Skin epidermis (tissue), 12 donors: ENCODE results near the gene MRPL52.
"Not testable (repeated sequence)": the region's sequence is repeated elsewhere in the genome, so short reads cannot be mapped to it uniquely, and the experiment has no call there.

Experiments
- H3K27ac ChIP-seq, 21 experiments: fragments of 200-600 bp; sonication (generic) in 11 of 21; one replicate each; pipeline ENCODE4 v1.5.0; 2020; ENCODE audit warnings: mild to moderate bottlenecking in 3 of 21, inconsistent platforms in 2 of 21, moderate library complexity in 2 of 21
- H3K4me3 ChIP-seq, 7 experiments: fragments of 200-600 bp; sonication (generic) in 2 of 7; one replicate each; pipeline ENCODE4 v1.5.0; 2020; ENCODE audit warnings: inconsistent platforms in 2 of 7, mild to moderate bottlenecking in 2 of 7, moderate library complexity in 1 of 7

MRPL52 gene

DNA sequence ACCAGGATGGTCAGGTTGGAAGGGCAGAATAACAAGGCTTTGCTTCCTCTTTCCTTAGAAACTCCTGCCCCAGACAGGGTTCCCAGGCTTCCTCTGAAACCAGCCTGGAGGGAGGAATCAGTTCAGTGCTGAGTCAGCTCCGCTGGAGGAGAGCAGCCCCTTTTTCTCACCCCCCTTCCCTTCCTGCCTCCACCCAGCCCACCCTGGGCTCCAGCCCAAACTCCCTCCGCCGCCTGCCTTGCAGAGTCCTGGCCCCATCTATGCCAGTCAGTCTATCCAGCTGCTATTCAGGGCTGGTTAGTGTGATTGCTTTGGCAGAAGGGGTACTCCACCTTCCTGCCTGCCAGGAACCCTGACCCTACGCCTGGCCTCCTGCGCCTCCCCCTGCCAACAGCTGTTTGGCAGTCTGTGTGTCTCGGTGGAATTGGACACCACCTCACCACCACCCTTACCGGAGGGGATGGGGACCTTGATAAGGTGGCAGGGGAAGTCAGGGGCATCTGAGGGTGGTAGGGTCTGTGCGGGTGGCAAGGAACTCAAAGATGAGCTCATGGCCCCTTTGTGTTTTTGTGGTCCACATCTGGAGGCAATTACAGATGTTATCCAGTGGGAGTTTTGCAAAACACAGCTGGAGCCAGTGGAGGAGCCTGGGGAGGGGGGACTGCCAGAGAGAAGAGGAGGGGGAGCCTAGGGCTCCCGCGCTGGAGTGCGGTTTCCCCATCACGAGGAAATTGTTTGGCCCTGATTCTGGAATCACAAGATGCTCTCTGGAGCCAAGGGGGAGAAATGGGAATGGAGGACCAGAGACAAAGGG lies 18.9 kb downstream of the MRPL52 start:
- Histone ChIP-seq H3K27ac (peak overlapping the region in 20 of 21 experiments; percentile 69 to 92 (median 80)), H3K4me3 (no peak overlapping the region)

DNA sequence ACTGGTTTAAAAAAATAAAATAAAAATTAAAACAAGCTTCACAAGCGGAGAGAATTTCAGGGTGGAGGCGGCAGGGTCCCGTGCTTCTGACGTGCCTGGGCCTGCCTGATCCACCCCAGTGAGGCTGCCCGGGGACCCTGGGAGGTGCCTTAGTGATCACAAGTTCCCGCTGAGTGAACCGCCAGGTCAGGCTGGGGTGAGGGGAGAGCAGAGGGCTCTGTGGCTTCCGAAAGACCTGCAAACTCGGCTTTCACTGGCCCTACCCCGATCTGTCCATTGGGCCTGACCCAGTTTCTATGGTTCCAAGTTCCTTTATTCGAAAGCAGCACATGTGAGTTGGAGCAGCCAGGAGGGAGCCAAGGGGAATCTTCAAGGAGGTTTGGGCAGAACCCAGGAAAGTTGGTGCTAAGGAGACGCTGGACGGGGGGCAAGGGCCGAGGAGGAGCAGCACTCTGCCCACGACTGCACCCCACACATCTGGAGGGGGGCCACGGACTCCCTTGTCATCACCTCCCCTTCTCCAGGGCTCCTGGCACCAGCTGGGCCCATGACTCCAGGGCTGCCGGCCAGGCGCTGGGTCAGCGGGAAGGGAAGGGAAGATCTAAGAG lies 19.6 kb downstream of the MRPL52 start:
- Histone ChIP-seq H3K27ac (peak overlapping the region in 20 of 21 experiments; percentile 69 to 92 (median 80)), H3K4me3 (no peak overlapping the region)

DNA sequence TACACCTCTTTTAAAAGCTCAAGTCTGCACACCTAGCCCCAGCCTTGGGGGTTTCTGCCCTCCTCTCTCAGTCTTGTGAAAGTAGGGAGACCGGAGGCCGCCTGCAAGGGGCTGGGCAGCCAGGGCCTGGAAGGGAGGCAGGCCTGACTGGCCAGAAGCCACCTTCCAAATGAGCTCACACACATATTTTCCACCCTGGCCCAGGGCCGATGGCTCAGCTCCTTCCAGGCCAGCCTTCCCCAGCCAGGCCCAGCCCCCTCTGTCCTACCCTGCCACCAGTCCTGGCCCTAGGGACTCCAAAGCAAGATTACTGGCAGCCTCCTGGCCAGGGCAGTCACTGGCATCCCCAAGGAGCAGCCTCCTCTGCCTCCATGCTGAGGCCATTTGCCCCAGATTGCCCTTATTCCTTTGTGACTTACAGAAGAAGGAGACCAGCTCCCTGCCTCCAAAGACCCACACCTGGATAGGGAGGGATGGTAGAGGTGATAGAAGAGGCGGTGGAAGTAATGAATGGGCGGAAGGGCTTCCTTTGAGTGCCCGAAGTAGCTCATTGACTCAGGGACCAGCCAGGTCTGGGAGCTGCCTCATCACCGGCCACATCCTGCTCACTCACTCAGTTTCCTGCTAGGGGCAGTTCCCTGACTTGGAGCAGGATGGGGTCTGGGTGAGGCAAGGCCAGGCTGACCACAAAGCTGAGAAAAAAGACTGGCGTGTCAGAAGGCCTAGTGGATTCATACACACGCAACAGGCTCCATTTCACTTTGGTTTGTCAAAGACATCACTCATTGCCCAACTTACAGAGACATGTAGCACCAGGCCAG lies 21.5 kb downstream of the MRPL52 start:
- no peak overlapping the region for H3K4me3 ChIP-seq
- peak overlapping the region in 20 of 21 experiments; percentile 38 to 88 (median 78) for H3K27ac ChIP-seq

DNA sequence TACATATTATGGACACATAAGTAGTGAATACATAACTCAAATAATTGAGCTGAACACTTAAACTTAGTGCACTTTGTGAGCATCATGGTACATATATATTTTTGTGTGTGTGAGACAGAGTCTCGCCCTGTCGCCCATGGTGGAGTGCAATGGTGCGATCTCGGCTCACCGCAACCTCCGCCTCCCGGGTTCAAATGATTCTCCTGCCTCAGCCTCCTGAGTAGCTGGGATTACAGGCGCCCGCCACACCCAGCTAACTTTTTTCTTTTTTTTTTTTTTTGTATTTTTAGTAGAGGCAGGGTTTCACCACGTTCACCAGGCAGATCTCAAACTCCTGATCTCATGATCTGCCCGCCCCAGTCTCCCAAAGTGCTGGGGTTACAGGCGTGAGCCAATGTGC lies 22.5 kb downstream of the MRPL52 start:
- peak overlapping the region in 15 of 21 experiments; percentile 38 to 88 (median 79) for H3K27ac ChIP-seq
- not testable (repeated sequence) for H3K4me3 ChIP-seq

DNA sequence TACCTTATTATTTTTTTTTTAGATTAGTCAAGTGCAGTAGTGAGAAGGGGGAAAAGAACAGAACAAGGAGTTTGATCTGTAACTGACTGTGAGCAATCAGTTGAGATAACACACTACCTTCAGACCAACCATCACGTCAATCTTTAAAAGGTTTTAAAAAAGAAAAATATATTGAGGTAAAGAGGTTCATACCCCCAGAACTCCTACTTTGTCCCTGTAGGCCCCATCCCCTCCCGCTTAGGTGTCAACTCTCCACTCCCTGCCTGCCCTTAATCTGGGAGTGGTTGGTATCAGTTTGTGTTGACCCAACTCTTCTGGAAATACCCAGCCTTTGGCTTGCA lies 22.9 kb downstream of the MRPL52 start:
- Histone ChIP-seq H3K27ac (peak overlapping the region in 16 of 21 experiments; percentile 5 to 88 (median 50)), H3K4me3 (no peak overlapping the region)

DNA sequence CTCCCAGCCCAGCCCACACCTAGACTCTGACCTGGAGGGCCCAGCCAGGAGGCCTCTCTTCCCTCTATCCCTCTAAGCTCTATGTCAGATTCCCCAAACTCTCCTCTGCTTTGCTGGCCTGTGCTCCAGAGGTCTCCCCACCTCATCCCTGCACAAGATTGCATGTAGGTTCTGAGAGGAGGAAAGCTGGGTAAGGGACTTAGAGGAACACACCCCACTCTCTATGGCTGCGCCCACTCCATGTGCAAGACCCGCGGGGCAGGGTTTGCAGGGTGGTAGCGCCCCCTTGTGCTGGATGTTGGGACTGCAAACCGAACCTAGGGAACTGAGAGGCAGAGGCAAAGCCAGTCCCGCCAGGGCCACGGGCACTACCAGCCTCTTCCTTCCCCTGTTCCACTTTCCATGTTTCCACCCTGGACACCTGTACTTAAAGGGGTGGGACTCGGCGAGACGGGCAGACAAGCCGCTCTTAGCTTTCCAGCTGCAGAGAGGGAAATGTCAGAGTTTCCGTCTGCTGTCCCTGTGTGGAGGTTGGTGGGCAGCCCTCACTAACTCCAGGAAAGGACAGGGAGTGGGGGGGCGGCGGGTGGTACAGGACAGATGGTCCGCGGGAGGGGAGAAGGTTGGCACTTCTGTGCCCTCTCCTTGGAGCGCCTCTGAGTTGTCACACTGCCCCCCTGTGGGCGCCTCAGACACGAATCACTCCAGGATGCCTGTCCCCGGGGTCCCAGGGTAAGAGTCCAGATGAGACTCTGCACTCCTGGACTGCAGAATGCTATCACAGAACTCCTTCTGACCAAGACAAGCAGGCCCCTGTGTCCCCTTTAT lies 23.5 kb downstream of the MRPL52 start:
- peak overlapping the region; percentile 6 to 36 (median 27) for H3K4me3 ChIP-seq
- peak overlapping the region in 17 of 21 experiments; percentile 5 to 88 (median 64) for H3K27ac ChIP-seq

DNA sequence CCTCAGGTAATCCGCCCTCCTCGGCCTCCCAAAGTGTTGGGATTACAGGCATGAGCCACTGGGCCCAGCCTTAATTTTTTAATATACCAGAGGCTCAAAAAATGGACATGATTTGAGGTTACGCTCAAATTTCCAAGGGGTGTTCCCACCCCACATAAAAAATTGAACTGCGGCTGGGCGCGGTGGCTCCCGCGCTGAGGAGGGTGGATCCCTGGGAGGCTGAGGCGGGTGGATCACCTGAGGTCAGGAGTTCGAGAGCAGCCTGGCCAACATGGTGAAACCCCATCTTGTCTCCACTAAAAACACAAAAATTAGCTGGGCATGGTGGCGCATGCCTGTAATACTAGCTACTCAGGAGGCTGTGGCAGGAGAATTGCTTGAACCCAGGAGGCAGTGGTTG lies 24.6 kb downstream of the MRPL52 start:
- H3K4me3 ChIP-seq, H3K27ac ChIP-seq: not testable (repeated sequence)

DNA sequence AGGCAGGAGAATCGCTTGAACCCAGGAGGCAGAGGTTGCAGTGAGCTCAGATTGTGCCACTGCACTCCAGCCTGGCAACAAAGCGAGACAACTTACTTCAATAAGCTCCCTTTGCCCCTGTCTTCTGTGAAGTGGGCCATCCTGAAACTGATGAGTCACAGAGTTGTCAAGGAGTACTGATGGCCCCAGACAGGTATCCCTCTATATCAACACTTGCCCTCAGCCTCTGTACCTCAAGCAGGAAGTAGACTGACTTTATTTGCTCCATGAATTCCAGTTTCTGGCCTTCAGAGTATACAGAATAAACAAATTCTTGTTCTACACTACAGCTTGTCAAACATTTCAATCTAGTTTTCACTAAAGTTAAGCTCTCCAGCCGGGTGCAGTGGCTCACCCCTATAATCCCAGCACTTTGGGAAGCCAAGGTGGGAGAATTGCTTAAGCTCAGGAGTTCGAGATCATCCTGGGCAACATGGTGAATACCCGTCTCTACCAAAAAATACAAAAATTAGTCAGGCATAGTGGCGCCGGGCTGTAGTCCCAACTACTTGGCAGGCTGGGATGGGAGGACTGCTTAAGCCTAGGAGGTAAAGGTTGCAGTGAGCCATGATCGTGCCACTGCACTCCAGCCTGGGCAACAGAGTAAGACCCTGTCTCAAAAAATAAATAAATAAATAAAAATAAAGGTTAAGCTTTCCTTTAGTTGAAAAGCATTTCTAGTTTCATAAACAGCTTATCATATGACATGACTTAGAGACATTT lies 25.5 kb downstream of the MRPL52 start:
- Histone ChIP-seq H3K27ac (no peak overlapping the region), H3K4me3 (no peak overlapping the region)

DNA sequence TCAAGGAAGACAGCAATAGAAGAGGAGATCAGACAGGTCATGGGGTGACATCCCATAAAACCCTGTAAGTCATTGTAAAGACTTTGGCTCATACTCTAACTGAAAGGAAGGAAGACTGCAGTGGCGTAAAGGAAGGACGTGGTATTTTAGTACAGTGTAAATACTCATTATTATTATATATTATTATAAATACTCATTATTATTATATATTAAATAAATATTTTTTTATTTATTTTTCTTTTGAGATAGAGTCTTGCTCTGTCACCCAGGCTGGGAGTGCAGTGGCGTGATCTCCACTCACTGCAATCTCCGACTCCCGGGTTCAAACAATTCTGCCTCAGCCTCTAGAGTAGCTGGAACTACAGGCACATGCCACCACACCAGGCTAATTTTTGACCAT lies 26.7 kb downstream of the MRPL52 start:
- no peak overlapping the region for H3K27ac ChIP-seq
- H3K4me3 ChIP-seq = no peak overlapping the region

DNA sequence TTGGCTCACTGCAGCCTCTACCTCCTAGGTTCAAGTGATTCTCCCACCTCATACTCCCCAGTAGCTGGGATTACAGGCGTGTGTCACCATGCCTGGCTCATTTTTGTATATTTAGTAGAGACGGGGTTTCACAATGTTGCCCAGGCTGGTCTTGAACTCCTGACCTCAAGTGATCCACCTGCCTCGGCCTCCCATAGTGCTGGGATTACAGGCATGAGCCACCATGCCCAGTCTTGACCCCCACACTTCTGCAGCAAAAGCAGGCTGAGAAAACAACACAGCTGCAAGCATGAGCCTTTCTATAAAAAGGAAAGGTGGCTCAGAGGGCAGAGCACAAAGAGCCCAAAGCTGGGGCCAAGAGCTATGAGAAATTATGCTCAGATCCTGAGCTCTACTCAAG lies 30.7 kb downstream of the MRPL52 start:
- H3K4me3 ChIP-seq, H3K27ac ChIP-seq: not testable (repeated sequence)

DNA sequence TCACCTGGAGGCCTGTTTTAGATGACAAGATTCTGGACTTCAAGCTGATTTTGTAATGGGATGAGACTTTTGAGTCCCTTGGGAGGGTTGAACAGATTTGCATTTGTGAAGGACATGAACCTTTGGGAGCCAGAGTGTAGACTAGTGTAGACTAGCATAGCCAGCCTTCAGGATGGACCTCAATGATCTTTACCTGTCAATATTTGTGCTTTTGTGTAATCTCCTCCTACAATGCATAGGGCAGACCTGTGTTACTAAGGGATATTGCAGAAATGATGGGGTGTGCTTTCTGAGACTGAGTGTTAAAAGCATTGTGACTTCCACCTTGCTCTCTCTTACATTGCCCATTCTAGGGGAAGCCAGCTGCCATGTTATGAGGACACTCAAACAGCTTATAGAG lies 32.0 kb downstream of the MRPL52 start:
- no peak overlapping the region for H3K27ac ChIP-seq
- H3K4me3 ChIP-seq = no peak overlapping the region

DNA sequence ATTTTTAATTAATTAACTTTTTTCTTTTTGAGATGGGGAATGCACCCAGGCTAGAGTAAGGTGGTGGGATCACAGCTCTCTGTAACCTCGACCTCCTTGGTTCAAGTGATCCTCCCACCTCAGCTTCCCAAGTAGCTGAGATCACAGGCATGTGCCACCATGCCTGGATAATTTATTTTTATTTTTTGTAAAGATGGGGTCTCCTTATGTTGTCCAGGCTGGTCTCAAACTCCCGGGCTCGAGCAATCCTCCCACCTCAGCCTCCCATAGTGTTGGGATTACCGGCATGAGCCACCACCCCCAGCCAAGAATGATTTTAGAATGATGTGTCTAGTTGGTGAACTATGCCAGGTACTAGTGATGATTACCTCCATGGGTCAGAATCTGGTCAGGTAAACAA lies 35.3 kb downstream of the MRPL52 start:
- H3K4me3 ChIP-seq = no peak overlapping the region

DNA sequence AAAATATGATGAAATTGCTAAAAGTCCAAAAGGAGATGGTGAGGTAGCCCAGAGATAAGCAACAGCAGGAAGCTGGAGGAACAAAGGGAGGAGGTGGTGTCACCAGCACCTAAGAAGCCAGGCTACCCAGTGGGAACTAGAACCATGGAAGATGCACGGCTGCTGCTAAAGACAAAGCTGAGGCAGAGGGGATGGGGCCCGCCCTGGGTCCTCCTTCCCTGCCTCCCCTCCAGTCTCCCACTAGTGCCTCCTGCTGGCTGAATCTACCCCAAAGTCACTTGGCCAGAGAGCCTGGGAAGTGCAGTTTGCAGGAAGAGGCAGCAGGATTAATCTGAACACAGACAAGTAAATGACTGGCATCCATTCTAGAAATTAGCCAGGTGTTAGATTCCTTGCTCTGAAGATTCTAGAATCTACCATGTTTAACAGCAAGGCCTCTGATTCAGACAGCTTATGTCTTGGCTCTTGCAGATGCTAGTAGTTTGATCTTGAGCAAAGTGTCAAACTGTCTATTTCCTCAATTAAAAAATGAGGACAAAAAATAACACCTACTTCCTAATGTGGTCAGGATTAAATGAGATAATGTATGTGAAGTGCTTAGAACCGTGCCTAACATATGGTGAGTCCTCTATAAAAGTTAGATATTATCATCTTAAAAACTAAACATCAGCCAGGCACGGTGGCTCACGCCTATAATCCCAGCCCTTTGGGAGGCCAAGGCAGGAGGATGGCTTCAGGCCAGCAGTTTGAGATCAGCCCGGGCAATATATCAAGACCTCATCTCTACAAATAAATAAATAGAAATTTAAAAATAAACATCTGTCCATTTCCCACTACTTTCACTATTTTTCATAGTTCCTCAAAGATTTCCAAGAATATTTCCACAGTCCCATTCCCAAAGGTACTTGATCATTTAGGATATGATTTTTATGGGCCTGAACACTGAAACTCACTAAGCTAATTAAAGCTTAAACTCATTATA lies 36.0 kb downstream of the MRPL52 start:
- no peak overlapping the region for H3K4me3 ChIP-seq
- no peak overlapping the region for H3K27ac ChIP-seq

More for the DNA sequence above, 35.3 kb downstream of the MRPL52 start:
- no peak overlapping the region for H3K27ac ChIP-seq

DNA sequence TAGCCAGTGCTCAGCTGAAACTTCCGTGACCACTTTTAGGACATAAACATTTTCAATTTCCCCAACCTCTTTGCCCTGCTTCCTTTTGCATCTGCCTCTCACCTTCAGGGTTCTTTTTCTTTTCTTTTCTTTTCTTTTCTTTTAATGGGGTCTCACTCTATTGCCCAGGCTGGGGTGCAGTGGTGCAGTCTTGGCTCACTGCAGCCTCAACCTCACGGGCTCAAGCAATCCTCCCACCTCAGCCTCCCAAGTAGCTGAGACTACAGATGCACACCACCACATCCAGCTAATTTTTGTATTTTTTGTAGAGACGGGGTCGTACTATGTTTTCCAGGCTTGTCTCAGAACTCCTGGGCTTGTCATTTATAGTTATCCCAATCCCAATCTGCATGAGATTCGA lies 37.2 kb downstream of the MRPL52 start:
- no peak overlapping the region for H3K27ac ChIP-seq
- no peak overlapping the region for H3K4me3 ChIP-seq

DNA sequence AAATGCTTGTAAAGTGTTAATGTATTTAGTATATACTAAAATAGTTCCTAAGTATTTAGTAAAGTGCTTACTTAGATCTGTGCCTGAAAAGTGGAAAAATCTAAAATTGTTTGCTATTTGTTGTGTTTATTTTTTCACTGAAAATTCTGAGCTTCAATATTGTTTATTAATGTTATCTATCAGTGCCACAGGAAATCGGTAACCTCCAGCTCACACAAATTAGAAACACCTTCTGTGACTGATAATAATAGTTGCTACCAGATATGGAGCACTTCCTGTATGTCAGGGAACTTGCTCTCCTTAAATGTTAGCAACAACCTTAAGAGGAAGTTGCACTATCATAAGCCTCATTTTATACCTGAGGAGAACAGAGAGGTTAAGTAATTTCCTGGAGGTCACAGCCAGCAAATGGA lies 41.1 kb downstream of the MRPL52 start:
- Histone ChIP-seq H3K4me3 (peak overlapping the region; percentile 62 to 97 (median 88)), H3K27ac (peak overlapping the region; percentile 55 to 99 (median 98))

DNA sequence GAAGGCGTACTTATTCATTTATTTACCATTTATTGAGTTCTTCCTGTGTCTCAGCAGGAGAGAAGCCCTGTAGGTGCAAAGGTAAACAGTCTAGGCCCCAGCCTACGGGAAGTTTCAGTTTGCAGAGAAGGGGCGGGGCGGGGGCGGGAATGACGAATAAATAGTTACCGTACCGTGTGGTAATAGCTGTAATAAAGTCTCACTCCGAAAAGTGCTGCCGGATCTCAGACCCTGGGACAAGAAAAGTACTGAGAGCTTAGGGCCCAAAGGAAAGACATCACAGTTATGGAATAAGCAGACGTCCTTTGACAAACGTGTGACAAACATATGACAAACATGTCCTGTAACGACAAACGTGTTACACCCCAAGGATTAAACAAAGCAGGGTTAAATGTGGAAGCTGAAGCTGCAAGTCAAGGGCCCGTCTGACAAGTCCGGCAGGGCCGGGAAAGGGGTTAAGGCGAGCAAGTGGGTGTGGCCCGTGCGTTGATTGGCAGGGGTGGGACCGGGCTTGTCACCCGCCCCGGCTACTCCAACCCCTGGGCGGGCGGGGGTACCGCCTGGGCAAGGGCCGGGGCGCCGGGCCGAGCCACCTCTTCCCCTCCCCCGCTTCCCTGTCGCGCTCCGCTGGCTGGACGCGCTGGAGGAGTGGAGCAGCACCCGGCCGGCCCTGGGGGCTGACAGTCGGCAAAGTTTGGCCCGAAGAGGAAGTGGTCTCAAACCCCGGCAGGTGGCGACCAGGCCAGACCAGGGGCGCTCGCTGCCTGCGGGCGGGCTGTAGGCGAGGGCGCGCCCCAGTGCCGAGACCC lies 41.7 kb downstream of the MRPL52 start, which contains the start of gene LRP10:
Gene LRP10 (plus strand): TSS at position 517 of the 809 bp plus-strand sequence. CDS start 564 bp downstream, outside the sequence.
- H3K4me3 ChIP-seq = peak within 1 kb of the TSS; percentile 62 to 97 (median 88)
- H3K27ac ChIP-seq = peak within 1 kb of the TSS; percentile 92 to 99 (median 98)
